Stimulated activated CD8-positive, alpha-beta memory T cell treated with anti-CD3 and anti-CD28 coated beads, Interleukin-7, amount 100 ng/mL, for 1 hour (primary cell): ENCODE results near the gene MMP24.
"Not testable (repeated sequence)": the region's sequence is repeated elsewhere in the genome, so short reads cannot be mapped to it uniquely, and the experiment has no call there.

Experiments
- DNase-seq, 2 donors: peaks; one replicate each; pipeline ENCODE4 v3.0.0-alpha.2; 2020; ENCODE audit warnings: low read depth in 2 of 2

Gene MMP24

DNA sequence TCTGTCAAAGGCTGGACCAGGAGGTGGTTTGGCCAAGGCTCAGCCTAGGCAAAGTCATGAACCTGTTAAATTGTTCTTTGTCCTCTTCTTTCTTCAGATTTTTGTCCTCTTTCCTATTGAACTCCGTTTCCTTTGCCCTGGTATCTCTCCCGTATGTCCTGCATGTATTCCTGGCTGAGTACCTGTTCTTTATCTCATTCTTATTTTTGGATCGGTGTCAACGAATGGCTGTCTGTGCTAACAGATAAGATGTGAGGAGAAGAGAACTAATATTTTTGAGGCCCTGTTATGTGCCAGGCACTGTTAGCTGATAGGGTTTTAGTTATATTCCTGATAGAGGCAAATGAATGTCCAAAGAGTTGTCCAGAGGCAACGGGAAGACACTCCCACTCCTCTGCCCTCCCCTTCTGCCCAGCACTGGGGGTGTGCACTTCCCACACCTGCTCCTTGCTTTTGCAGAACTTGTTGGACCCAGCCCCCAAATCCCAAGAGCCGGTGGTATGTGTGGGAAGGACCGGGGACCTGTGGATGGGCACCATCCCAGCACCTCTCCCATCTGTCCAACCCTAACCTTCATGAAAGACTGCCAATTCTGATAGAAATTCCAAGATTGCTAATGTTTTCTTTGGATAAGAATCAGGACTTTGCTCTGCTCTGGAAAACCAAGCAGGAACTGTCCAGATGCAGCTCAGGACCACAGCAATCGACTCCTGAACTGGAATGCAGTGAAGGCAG is 30.9 kb downstream of the MMP24 start:
- no peak for DNase-seq

- DNase-seq: no peak
Observed at GRCh38 chr20:35260426-35260825, 33.9 kb downstream of the MMP24 start.

DNA sequence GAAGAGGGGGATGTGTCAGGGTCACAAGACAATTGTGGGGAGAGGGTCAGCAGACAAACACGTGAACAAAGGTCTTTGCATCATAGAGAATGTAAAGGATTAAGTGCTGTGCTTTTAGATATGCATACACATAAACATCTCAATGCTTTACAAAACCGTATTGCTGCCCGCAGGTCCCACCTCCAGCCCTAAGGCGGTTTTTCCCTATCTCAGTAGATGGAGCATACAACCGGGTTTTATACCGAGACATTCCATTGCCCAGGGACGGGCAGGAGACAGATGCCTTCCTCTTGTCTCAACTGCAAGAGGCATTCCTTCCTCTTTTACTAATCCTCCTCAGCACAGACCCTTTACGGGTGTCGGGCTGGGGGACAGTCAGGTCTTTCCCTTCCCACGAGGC is 35.8 kb downstream of the MMP24 start:
- not testable (repeated sequence) for DNase-seq

DNA sequence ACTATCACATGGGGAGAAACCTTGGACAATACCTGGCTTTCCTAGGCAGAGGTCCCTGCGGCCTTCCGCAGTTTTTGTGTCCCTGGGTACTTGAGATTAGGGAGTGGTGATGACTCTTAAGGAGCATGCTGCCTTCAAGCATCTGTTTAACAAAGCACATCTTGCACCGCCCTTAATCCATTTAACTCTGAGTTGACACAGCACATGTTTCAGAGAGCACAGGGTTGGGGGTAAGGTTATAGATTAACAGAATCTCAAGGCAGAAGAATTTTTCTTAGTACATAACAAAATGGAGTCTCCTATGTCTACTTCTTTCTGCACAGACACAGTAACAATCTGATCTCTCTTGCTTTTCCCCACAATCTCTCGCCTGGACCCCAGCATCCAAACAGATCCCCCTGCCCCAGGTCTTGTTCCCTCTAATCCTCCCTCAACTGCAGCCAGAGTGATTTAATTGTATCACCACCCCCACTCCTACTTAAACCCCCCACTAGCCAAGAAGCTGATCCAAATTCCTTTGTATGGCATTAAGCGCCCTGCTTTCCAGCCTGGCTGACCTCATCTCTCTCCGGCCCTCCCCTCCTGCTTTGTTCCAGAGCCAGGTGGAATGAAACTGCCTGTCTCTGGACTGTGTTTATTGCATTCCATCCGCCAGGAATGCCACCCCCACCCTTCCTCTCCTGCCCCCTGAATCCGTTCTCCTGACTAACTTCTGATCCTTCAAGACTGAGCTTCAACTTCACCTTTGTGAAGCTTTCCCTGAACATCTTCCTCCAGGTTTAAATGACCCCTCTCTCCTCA is 36.4 kb downstream of the MMP24 start:
- not testable (repeated sequence) for DNase-seq

DNA sequence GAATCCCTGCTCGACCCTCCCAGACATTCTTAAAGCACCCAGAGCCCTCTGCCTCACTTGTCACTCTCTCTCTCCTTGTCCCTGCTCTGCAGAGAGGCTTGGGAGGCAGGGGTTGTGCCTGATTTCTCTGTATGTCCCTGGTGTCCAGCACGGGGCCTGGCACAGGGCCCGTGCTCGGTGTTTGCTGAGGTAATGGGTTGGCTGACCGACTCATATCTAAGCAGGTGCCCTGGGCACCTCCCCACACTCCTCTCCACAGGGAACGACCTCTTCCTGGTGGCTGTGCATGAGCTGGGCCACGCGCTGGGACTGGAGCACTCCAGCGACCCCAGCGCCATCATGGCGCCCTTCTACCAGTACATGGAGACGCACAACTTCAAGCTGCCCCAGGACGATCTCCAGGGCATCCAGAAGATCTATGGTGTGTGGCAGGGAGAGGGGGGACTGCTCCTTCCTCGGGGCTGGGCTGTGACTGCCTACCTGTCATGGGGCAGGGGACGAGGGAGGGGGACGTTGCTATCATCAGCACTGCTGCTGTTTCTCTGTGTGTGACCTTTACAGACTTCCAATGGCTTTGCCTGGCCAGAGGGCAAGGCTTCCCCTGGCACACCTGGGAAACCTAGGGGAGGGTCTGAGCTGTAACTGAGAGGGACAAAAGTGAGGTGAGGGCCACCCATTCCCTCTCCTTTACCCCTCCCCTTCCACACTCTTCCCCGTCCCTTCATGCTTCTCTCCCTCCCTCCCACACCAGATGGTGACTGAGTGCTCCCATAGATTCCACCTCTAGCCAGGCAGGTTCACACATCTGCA is 37.2 kb downstream of the MMP24 start:
- no peak for DNase-seq

DNA sequence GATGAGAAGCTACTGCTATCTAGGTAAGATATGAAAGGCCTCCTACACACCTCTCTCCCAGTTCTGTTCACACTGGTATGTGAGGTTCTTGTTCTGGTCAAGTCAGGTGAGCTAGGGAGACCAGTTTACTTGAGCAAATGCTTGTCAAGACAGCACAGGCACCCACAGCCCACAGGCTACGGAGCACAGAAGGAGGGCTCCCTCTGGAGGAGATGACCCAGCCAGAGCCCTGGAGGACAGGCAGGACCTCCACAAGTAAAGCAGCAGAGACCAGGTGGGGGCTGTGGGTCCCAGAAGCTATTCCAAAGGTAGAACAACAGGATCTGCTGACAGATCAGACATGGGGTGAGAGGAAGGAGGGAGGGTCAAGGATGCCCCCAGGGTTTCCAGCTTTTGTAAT is 38.3 kb downstream of the MMP24 start:
- no peak for DNase-seq

- no peak for DNase-seq
Observed at GRCh38 chr20:35267092-35267491, 40.6 kb downstream of the MMP24 start.

DNA sequence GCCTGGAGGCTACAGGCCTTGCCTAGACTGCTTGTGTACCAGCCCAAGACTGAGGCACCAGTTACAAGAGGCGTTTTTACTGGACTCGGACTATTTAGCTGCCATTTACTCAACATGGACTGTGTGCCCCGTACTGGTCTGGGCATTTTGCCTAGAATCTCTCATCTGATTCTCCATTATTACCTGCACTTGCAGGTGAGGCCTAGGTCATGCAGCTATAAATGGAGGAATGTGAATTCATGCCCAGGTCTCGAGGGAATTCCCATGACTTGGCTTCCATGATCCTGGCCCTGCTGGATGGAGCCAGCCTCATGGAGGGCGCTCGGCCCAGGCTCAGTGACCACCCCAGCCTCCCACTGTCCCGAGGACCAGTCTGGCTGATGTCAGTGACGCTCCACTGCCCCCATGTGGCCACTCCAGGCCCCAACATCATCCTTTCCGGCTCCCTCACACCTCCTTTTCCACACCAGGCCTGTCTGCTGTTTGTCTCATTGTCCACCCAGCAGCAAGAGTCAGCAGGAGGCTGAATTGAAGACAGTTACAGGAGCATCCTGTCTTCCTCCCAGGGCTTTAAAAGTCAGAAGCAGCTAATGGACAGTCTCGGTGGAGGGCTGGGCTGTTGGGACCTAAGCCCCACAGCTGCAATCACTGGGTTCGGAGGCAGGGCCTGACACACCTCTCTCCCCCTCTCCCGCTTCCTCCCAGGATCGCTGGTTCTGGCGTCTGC is 42.7 kb downstream of the MMP24 start:
- peak in 1 of 2 donors; percentile 22 for DNase-seq

DNA sequence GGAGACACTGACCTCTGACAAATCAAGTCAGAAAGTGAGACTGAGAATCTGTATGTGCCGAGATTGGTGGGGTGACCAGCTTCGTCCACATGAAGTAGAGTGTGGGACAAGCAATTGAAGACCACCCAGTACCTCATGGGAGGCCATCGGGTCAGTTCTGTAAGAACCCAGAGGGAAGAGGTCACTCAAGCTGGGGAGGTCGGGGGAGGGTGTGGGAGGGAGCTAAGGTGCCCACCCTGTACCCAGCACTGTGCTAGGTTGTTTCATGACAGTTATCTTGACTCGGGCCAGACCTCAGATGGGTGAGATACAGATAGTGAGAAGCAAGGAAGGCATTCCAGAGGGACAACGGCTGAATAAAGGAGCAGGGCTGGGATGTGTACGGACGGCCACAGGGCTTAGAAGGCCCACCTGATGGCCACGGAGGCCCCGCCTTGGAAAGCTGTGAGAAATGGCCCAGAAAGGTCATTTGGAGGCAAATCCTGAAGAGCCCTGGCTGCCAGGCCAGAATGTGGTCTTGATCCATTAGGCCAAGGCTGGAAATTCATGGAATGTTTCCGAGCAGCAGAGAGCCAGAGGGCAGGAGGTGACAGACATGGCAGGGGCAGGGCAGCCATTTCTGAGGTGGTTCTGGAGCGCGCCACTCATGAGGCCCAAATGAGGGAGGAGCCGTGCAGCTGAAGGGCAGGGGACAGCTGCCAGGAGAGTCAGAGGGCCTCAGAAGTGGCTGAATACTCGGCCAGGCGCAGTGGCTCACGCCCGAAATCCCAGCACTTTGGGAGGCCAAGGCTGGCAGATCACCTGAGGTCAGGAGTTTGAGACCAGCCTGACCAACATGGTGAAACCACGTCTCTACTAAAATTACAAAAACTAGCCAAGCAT is 43.8 kb downstream of the MMP24 start:
- no peak for DNase-seq

GRCh38 chr20:35271073-35271882 is 44.8 kb downstream of the MMP24 start:
- DNase-seq: no peak

GRCh38 chr20:35271904-35272303 is 45.4 kb downstream of the MMP24 start:
- DNase-seq: no peak

DNA sequence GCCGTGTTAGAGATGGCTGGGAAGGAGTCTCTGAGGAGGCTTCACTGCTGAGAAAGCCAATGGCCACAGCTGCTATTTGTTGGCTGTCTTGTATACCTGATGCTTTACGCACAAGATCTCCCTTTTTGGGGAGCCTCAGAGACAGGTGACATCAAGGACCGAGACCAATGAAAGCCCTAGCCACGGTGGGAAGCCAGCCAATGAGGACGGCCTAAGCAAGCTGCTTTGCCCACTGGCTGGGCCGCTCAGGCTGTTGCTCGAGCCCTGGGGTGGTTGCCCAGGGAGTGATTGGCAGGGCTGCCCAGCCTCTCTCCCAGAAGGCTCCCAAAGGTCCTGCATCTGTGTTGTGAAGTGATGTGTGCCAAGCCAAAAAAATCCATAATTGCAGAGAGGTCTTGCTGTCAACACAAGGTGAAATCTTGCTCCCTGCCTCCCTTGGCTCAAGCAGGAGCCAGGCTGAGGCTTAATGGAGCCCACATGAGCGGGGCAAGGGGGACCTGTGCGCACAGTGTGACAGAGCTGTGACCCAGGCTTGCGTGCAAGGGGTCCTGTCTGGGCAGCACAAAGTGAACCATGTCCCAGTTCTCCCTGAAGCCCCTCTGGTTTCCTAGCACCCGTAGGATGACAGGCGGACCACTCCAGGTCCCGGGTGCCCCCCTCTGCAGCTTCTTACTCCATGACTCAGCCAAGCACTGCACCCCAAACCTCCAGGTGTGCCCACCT is 47.1 kb downstream of the MMP24 start:
- no peak for DNase-seq

DNA sequence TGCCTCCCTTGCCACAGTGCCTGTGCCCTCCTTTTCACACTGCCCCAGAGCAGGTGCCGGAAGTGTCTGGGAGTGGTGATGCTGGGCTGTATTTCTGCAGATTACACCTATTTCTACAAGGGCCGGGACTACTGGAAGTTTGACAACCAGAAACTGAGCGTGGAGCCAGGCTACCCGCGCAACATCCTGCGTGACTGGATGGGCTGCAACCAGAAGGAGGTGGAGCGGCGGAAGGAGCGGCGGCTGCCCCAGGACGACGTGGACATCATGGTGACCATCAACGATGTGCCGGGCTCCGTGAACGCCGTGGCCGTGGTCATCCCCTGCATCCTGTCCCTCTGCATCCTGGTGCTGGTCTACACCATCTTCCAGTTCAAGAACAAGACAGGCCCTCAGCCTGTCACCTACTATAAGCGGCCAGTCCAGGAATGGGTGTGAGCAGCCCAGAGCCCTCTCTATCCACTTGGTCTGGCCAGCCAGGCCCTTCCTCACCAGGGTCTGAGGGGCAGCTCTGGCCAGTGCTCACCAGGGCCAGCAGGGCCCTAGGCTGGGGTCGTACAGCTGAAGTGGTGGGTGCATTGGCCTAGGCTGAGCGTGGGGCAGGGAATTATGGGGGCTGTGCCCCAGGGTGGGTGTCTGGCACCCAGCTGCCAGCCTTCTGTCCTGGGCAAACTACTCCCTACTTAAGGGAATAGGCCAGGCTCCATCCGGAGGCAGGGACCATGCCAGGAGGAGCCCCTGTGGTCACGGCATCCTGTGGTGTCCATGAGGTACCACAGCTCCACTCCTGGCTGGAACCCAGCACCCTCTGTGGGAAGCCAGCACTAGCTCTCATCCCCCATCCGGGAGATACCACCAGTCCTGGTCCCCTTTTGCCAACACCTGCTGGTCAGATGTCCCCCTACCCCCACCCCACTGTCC is 47.9 kb downstream of the MMP24 start:
- no peak for DNase-seq

- DNase-seq: no peak
Observed at GRCh38 chr20:35275741-35276251, 49.3 kb downstream of the MMP24 start.

GRCh38 chr20:35276408-35276807 is 49.9 kb downstream of the MMP24 start:
- no peak for DNase-seq

- DNase-seq: no peak
Observed at GRCh38 chr20:35277127-35277526, 50.6 kb downstream of the MMP24 start.

- peak; percentile 73 to 74 for DNase-seq
Observed at GRCh38 chr20:35277531-35278395, 51.3 kb downstream of the MMP24 start, which contains the start of gene MMP24OS. Gene MMP24OS, minus strand, starts transcription at chr20:35278122. Its CDS starts 193 bp downstream, at chr20:35277929.
